ENCODE data around the gene STK39.

GRCh38 chr2:168087401-168087800, 160.0 kb downstream of the STK39 start:
- TF ChIP-seq CTCF (IDR thresholded peaks at IDR 0.05): no peak
- TF ChIP-seq EZH2 (IDR thresholded peaks at IDR 0.05; ENCODE audit: borderline replicate concordance, insufficient read depth, low read depth, low read length, poor library complexity, severe bottlenecking): no peak

Measured in B cell (primary cell).